GM18502 (cell line): Measurements from ENCODE around the gene RBM44.

ENCODE experiments used
- ATAC-seq: cut with Tn5 transposase; IDR thresholded peaks from one replicate; pipeline ENCODE4 v1.9.1; 2021; ENCODE audit warnings: mild to moderate bottlenecking; ENCODE audit not compliant: unreplicated experiment, poor library complexity

RBM44 gene

GRCh38 chr2:237882510-237883481 lies 84.2 kb downstream of the RBM44 start:
- no peak for ATAC-seq

GRCh38 chr2:237883951-237884446 lies 85.4 kb downstream of the RBM44 start:
- no peak for ATAC-seq

- no peak for ATAC-seq
Measured at GRCh38 chr2:237884681-237885080, 86.1 kb downstream of the RBM44 start.

- ATAC-seq = no peak
Measured at GRCh38 chr2:237885111-237885930, 86.7 kb downstream of the RBM44 start.

GRCh38 chr2:237885931-237886684 lies 87.5 kb downstream of the RBM44 start:
- ATAC-seq = no peak

- ATAC-seq = no peak
Measured at GRCh38 chr2:237886685-237887481, 88.3 kb downstream of the RBM44 start.

- ATAC-seq = no peak
Measured at GRCh38 chr2:237888389-237888788, 89.8 kb downstream of the RBM44 start.

- no peak for ATAC-seq
Measured at GRCh38 chr2:237889016-237889415, 90.4 kb downstream of the RBM44 start.

GRCh38 chr2:237889811-237890210 lies 91.2 kb downstream of the RBM44 start:
- no peak for ATAC-seq
